ENCODE measurements around the gene LKAAEAR1.

Gene LKAAEAR1

GRCh38 chr20:64051033-64051452, 33.2 kb downstream of the LKAAEAR1 start:
- DNase-seq (ENCODE audit: low read depth), result no peak

GRCh38 chr20:64050261-64051032, 33.8 kb downstream of the LKAAEAR1 start:
- DNase-seq (ENCODE audit: low read depth), result no peak

GRCh38 chr20:64049878-64050260, 34.3 kb downstream of the LKAAEAR1 start:
- DNase-seq (ENCODE audit: low read depth), result no peak

- no peak for DNase-seq (ENCODE audit: low read depth)
Observed at GRCh38 chr20:64049060-64049877, 34.9 kb downstream of the LKAAEAR1 start, which contains the start of gene SOX18. Gene SOX18 (minus strand): TSS chr20:64049639. CDS start chr20:64049516, 123 bp downstream.

- DNase-seq (ENCODE audit: low read depth), result no peak
Observed at GRCh38 chr20:64048402-64049044, 35.7 kb downstream of the LKAAEAR1 start.

- DNase-seq (ENCODE audit: low read depth), result no peak
Observed at GRCh38 chr20:64047968-64048401, 36.2 kb downstream of the LKAAEAR1 start.

GRCh38 chr20:64047046-64047389, 37.2 kb downstream of the LKAAEAR1 start:
- DNase-seq (ENCODE audit: low read depth), result no peak

- no peak for DNase-seq (ENCODE audit: low read depth)
Observed at GRCh38 chr20:64045346-64046011, 38.7 kb downstream of the LKAAEAR1 start.

DNA sequence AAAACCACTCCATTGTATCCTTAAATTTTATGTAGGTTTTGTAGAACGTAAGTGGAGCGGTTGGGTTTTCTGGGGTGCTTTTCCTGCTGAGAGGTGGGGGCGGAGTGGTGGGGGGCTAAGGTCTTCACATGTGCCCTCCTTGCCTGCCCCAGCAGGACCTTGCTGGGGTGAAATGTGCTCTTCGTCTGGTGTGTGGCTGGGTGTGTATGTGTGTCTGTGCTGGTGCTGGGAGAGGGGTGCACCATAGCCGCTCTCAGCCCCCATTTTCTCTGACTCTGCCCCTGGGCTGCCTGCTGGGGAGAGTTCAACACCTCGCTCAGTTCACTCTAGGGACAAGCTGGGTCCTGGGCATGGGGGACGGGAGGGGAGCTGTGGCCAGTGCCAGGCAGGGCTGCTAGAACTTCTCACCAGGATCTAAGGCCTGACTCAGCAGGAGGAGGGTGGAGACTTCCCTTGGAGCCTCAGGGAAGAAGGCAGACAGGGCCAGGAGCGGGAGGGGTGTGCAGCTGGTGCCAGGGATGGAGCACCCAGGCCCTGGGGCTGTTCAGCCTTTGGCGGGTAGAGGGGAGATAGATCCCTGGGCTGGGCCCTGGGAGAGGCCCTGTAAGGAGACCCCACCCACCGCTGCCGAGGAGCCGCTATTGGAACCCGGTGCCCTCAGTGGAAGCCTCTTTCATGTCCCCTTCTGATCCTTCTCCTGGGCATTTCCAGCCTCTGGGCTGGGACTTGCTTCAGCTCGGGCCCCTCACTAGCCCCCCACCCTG, 39.5 kb downstream of the LKAAEAR1 start:
- no peak for DNase-seq (ENCODE audit: low read depth)

DNA sequence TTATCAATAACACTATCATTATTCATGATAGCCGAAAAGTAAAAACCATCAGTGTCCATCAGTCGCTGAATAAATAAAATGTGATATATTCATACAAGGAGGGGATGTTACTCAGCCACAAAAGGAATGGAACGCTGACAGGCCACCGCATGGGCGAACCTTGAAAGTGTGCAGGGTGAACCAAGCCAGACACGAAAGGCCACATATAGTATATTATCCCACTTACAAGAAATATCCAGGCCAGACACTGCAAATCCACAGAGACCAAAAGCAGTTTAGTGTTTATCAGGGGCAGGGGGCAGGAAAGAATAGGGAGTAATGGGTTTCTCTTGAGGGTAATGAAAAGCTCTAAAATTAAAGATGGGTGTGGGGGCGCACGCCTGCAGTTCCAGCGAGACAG, 40.4 kb downstream of the LKAAEAR1 start:
- no peak for DNase-seq (ENCODE audit: low read depth)

DNA sequence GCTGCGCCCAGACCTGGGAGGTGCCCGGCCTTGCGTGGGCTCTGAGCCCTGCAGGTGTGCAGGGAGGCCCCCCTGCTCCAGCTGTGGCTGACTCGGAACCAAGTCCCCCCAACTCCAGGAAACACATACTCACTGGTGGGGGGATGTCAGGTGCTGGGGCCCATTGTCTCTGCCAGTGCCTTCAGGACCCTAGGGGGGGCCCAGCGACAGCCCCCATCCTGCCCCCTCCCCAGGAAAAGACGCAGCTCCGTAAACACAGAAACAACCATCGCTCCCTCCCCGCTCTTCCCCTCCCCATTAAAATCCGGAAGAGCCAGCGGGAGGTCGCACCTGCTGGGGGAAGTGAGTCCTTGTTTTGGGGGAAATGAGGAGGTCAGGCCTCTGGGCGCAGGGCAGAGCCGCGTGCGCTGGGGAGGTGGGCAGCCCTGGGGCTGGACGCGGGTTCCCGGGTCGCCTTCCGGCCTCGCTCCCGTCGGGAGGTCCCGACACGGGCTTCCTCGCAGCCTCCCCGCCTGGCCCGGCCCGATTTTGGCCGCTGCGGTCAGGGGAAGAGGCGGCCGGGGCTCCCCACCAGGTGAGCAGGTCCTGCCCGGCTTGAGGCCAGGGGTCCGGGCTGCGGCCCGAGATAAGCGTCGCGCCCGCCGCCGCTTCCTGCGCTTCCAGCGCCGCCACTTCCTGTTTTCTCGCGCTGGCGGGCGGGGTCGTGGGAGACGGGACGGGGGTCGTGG, 42.0 kb downstream of the LKAAEAR1 start:
- DNase-seq (ENCODE audit: low read depth), result no peak

DNA sequence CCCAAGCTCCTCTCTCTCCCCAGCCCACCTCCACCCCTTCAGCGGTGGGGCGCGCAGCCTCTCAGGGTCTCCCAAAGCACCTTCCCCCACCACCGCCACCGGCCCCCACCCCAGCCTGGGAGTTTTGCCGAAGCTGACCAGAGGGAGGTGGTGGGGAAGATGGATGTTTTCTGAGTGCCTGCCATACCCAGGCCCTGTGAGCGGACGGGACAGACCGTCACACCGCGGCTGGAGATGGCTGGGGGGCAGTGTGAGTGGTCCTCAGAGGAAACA, 42.5 kb downstream of the LKAAEAR1 start:
- no peak for DNase-seq (ENCODE audit: low read depth)

- no peak for DNase-seq (ENCODE audit: low read depth)
Observed at GRCh38 chr20:64041040-64041780, 43.0 kb downstream of the LKAAEAR1 start.

GRCh38 chr20:64040231-64041039, 43.8 kb downstream of the LKAAEAR1 start:
- no peak for DNase-seq (ENCODE audit: low read depth)

DNA sequence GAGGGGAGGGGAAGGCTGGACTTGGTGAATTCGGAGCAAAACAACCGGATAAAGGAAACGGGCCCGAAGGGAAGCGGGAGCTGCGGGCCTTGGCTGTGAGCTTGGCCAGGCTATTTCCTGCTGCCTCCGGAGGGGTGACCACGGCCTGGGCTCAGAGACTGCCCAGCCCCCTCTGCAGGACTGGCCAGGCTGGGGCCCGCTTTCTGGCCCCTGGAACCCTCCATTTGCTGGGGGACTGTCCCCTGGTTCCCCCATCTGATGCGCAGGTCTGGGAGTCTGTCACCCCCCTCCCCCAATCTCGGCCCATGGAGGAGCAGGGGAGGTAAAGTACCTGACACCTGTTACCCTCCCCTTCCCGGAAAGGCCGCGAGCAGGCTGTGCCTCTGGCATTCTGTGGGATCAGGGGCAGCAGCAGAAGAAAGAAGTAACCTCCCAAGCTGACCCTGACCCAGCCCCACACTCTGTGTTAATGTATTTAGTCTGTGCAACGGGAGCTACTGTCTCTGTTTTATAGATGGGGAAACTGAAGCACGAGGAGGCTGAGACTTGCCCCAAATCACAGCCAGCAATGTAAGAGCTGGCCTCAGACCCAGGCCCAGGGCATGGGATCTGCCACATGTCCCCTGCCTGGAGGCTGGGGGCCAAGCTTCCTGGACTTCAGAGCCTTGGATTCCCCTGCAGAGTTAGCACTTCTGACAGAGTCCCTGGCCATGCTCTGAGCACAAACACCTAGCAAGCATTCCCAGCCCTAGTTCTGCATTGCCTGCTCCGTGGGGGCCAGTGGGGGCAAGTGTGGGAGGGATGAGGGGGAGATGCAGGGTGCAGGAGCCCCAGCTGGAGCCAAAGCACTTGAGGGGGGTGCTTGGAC, 44.7 kb downstream of the LKAAEAR1 start:
- no peak for DNase-seq (ENCODE audit: low read depth)

GRCh38 chr20:64038565-64039292, 45.5 kb downstream of the LKAAEAR1 start:
- peak; percentile 28 for DNase-seq (ENCODE audit: low read depth)

- no peak for DNase-seq (ENCODE audit: low read depth)
Observed at GRCh38 chr20:64038224-64038564, 46.0 kb downstream of the LKAAEAR1 start.
